ENCODE measurements around the gene SBK2. TPM values are rescaled to one million over a fixed set of nuclear protein-coding genes. Genes with fewer than 3 reads are reported as not detected.

Gene SBK2
- total RNA-seq, 1 donor from 2014 or later = not detected

DNA sequence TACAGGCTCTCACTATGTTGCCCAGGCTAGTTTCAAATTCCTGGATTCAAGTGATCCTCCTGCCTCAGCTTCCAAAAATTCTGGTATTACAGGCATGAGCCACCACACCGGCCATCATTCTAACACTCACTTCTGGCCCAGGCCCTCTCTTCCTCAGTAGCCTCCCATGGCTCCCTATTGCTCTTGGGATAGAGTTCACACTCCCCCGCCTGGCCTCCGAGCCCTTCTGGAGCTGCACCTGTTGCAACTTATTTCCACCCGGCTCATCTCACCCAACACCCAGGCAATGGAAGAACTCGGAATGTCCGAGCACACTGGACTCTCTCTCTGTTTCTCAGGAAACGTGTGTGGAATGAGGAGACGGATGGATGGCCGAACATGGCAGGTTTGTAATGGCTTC, 17.4 kb upstream of the SBK2 start:
- no peak for DNase-seq

DNA sequence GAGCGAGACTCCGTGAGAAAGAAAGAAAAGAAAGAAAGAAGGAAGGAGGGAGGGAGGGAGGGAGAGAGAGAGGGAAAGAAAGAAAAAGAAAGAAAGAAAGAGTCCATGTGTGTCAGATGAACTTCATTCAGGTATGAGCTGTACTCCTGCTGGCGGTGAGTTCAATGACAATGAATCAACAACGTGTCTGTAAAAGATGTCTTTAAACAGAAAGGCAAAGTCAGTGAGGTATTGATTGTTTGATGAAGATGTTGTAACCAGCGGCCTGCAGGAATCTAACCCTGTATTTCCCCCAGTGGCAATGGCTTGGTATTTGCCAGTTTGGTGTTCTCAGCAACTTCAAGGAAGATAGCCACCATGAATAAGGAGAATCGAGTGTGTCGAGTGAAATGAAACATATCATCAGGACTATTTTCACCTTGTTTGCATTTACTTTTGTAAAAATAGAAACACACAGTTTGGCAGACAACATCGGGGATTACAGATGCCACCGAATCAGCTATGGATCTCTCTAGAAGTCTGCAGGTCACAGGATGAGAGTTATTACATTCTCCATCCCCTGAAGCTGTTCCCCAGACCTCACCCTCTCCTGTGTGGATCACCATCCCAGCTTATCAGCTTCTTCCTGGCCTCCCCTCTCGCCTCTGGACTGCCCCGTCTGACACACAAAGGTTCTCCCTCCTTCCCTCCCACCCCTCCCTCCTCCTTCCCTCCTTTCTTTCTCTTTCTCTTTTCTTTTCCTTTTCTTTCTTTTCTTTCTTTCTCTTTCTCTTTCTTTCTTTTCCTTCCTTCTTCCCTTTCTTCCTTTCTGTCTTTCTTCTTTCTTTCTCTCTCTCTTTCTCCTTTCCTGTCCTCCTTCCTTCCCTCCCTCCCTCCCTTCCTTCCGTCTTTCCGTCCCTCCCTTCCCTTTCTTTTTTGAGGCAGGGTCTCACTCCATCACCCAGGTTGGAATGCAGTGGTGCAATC, 16.6 kb upstream of the SBK2 start:
- no peak for DNase-seq

DNA sequence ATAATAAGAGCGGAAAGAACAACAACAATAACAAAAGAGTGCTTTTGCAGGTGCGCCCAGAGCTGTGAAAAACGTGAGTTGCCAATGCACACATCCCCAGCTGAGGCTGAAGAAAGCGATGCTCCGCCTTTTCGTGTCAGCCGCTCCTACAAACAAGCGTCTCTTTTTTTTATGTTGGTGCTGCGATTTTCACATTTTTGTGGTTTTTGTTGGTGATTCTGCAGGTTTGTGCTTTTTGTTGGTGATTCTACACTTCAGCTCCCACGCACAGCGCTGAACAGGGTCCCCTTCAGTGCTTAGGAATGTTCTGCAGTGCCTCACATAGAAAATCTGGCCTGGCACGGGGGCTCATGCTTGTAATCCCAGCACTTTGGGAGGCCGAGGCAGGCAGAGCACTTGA, 15.7 kb upstream of the SBK2 start:
- no peak for DNase-seq

DNA sequence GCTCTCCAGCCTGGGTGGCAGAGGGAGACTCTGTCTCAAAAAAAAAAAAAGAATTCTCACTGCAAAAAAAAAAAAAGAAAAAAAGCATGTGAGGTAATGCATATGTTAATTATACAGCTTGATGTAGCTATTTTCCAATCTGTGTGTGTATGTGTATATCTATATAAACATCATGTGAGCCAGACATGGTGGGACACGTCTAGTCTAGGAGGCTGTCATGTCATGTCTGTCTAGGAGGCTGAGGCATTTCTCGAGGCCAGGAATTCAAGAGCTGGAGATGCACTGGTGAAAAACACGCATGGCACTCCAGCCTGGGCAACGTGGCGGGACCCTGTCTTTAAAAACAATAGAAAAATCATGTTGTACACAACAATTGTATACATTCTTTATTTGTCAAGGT, 15.3 kb upstream of the SBK2 start:
- DNase-seq = no peak

DNA sequence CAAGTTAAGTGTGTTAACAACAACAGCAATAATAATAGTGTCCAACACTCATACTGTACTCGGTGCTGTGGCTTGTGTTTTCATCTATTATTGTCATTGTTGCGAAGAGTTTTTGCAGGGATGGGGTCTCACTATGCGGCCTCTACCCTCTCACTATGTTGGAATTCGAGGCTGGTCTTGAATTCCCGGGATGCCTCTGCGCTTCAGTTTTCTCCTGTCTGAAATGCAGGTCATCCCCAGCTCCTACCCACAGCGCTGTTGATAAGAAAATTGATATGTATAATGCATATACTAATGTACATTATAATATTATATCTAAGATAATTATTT, 13.4 kb upstream of the SBK2 start:
- DNase-seq = no peak

DNA sequence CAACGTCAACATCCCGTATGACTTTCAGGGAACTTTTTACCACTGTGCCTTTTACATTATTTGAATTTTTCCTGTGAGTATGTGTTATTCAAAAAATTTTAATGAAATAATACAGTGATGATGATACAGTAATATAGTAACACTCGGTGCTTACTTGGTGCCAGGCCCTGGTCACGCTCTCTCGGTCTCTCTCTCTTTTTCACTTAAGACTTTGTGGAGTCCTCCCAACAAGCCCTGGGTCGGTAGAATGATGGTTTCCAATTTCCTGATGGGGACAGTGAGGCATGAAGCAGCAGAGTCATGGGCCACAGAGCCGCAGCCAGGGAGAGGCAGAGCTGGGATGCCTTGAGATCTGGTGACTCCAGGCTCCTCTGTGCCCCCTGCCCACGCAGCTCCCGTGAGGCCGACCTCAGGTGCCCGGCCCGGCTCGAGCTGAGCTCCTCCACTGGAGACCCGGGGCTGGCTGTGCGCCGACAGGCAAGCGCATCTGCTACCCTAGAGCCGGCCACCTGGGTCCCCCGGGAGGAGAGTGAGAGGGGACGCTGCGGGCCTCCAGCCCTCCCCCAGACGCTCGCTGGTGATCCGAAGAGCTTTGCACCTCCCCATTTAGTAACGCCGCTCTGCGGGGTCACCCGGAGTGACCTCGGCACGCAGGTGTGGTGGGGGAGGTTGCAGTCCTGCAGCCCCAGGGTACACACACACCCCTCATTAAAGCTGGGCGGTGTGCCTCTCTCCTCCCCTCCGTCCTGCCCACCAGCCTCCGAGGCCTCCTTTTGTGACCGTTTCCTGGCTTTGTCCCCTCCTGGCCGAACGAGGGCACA, 12.8 kb upstream of the SBK2 start:
- DNase-seq = no peak

DNA sequence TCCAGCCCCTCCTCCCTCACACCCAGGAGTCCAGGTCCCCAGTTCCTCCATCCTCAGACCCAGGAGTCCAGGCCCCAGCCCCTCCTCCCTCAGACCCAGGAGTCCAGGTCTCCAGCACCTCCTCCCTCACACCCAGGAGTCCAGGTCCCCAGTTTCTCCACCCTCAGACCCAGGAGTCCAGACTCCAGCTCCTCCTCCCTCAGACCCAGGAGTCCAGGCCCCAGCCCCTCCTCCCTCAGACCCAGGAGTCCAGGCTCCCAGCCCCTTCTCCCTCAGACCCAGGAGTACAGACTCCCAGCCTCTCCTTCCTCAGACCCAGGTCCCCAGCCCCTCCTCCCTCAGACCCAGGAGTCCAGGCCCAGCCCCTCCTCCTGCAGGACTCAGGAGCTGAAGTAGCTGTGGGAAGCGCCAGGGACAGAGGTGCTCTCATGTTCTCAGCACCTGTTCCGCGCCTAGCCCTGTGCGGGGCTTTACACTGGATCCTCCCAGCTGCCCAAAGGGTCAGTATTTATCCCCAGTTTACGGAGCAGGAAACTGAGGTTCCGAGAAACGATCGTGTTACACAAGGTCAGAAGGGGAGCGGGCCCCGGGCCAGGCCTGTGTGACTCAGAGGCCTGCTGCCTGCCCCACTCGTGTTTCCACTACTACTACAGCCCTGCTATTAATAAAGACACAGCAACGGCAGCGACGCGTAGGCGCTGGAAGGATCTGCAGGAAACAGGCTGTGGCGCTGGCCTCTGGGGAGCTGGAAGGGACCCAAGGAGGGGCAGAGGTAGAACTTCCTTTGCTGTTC, 10.1 kb upstream of the SBK2 start:
- DNase-seq = no peak

DNA sequence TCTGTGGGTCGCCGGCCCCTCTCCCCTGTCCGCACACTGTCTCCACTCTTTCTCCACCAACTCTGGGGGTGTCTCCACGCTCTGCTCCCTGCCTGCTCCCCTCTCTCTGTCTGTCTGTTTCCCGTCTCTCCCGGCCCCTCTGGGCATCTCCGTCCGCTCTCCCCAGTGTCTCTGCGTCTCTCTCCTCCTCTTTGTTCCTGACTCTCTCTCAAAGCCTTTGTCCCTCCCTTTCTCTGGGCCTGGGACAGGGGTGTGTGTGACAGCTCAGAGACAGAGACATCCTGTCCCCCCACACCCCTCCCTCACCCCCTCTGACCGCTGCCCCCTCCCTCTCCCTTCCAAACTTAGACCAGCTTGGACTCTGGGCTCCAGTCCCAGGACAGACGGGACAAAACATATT, 9.1 kb upstream of the SBK2 start:
- no peak for DNase-seq

DNA sequence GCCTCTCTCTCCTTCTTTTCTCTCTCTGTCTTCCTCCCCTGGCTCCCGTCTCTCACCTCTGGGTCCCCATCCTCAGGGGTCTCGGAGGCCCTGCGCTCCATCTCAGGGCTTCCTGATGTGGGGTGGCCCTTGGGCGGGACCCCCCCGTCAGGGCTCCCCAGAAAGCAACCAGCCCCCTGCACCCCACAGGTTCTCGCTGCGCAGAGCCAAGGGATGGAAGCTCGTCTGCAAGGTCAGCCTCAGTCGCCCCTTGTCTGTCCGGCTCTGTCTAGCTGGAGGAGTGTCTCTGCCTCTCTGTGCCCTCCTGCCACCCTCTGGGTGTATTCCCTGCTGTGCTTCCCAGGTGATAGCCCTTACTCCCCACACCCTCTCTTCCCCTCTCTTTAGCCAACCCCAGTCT, 8.5 kb upstream of the SBK2 start, which contains the start of gene SBK3:
SBK3 (minus strand) TSS at position 101 of the 400 bp plus-strand sequence; CDS start at position 101, 0 bp downstream.
- no peak for DNase-seq

DNA sequence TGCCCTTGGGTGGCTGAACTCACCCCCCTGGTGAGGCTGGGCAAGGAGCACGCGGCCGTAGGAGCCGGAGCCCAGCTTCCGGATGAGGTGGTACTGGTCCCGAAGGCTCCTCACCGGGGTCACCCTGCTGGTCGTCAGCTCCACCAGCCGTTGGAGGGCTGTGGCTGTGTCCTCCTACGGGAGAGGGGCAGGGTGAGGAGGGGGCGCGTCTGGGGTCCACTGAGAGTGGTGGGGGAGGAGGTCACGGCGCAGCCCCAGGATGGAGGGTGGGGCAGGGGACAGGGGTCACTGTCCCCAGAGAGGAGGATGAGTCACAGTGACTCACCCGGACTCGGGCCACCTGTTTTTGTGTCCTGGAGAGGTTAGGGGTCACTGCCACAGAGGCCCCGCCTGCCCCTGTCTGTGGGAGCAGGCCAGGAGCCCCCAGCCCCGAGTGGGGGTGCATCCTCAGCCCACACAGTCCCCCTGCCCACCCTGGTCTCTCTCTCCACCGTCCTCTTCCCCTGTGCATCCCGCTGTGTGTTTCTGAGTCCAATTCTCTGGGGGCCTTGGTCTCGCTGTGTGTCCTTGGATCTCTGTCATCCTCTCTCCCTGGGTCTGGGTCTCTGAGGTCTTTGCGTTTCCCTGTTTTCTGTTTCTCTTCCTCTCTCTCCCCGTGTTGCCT, 8.0 kb upstream of the SBK2 start:
- no peak for DNase-seq

DNA sequence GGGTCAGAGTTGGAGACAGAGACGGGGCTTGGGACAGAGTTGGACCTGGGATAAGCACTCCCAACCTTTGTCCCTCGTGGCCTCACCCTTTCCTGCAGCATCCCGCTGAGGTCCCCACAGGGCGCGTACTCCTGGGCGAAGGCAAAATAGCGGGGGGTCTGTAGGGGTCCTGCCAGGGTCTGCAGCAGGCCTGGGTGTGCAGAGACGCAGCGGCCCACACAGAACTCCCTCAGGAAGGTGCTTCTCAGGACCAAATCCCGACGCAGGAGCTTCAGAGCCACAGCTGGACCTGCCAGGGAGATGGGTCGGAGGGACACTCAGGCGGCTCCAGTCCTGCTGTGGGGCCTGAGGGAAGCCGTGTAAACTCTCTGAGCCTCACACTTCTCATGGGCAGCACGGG, 7.1 kb upstream of the SBK2 start:
- no peak for DNase-seq

DNA sequence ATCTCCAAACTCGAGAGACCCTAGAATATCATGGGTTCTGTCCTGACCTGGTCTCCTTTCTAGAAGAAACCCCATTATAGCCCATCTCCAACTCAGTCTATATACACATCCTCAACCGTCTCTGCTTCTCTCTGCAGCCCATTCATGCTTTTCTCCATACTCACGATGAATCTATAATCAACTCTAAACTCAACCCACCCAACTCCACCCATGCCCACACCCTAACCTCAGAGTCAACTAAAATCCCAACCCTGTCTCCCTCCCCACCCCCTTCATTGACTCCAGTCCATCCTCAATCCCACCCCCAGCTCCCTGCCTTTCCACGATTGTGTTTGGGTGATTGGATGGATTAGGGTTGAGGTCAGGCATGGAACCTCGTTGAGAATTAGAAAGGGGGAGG, 6.6 kb upstream of the SBK2 start:
- DNase-seq = no peak

DNA sequence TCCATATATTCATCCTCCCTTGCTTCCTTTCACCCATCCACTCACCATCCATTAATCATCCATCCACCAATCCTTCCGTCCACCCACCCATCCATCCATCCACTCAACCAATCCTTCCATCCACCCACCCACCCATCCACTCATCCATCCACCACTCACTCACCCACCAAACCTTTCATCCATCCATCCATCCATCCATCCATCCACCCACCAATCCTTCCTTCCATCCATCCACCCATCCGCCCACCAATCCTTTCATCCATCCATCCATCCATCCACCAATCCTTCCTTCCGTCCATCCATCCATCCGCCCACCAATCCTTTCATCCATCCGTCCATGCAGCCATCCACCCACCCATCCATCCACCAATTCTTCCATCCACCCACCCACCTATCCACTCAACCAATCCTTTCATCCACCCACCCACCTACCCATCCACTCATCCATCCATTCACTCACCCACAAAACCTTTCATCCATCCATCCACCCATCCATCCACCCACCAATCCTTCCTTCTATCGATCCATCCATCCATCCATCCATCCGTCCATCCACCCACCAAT, 5.4 kb upstream of the SBK2 start:
- no peak for DNase-seq

DNA sequence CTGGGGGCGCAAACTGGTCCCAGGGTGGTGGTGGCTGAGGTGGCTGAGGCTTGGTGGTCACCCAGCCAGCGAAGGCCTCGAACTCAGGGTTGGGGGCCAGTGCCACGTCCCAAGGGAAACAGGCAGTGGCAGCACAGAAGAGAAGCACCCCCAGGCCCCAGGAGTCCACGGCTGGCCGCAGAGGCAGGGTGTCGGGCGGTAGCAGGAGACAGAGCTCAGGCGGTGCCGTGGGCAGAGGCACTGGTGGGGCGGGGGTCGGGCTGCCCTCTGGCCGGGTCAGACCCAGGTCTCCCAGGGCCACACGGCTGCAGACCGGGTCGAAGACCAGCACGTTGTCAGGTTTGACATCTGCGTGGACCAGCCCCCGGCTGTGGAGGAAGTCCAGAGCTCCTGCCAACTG, 4.2 kb upstream of the SBK2 start:
- DNase-seq = no peak

DNA sequence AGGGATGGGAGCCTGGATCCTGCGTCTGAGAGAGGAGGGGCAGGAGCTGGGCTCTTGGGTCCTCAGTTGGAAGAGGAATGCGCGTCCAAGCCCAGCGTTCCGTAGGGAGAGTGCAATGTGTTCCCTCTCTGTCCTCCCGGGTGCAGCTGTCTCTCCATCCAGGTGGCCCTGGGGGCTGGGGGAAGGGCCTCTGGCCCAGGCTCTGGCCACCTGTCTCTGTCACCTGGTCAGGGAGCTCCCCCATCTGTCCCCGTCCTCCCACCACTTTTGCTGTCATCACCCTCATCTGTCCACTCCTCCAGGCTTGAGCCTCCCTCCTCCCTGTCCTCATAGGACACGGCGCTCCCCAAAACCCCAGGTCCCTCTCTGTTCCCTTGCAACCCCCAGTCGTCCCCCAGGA, 3.7 kb upstream of the SBK2 start:
- DNase-seq = no peak

DNA sequence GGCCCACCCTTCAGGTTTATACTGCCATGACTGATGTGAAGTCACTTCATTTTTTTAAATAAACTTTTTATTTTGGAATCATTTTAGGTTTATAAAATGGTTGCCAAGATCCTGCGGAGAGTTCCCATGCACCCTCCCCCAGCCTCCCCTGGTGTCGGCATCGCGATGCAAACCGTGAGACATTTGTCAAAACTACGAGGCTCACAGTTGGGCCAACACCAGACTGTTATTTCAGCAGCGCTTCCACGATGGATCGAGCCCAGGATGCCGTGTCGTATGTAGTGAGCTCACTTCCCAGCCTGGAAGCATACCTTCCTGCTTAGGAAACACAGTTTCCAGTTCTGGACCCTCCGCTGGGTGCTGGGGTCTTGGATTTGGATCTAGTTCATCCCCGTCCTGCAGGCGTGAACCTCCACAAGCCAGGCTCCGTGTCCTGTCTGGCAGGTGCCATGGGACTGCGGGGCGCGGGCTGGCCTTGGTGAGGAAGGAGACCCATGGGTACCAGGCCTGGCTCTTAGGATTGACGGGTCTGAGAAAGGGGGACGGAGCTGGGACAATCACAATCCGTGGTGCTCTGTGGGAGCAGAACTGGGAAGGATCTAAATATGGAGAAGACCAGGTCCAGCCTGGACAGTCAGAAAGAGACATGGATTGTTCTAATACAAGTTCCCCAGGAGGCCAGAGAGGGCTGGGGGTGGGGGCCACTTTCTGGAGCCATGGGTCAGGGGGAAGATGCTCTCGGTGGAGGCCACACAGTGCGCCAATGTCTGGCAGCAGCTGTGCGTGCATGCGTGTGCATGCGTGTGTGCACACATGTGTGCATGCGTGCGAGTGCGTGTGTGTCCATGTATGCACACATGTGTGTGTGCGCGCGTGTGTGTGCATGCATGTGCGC, 2.4 kb upstream of the SBK2 start:
- no peak for DNase-seq

DNA sequence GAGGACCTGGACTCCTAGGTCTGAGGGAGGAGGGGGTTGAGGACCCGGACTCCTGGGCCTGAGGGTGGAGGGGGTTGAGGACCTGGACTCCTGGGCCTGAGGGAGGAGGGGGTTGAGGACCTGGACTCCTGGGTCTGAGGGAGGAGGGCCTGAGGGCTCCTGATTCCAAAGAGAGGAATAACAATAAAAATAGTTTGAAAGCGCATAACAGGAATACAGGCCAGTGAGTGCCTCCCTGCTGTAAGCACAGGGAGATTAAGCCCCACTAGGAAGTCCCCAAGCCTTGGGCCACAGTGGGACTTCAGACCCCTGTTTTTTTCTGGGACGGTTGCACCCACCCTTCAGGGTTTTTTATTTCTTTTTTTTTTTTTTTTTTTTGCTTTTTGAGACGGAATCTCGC, 1.2 kb upstream of the SBK2 start:
- no peak for DNase-seq

DNA sequence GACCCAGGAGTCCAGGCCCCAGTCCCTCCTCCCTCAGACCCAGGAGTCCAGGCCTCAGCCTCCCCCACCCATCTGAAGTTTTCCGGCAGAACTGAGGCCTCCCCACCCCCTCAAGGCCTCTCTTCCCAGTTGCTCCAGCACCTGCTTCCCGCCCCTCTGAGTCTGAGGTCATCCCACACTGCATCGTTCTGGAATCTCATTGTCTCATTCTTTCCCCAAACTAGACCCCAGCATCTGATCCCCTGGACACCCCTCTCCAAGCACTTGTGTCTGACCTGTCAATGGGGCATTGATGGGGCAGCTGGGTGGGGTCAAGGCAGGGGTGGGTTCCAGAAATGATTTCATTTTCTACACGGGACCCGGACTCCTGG, 793 bp upstream of the SBK2 start:
- DNase-seq = peak; percentile 14

DNA sequence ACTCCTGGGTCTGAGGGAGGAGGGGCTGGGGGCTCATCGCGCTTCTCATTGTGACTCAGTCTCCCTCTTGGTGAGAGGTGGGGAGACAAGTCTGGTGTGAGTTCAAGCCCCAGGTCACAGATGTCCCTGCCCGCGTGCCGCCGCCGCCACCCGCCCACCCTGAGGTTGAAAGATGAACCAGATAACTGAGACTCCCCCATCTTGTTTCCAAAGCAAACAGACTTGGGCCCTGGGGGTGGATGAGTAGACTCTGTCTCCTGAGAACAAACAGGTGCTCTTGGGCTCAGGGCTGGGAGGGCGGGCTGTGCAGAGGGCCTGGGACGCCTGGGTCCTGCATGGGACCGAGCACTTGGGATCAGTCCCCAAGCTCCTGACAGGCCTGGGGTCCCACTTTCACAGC, 567 bp downstream of the SBK2 start:
- DNase-seq = no peak

DNA sequence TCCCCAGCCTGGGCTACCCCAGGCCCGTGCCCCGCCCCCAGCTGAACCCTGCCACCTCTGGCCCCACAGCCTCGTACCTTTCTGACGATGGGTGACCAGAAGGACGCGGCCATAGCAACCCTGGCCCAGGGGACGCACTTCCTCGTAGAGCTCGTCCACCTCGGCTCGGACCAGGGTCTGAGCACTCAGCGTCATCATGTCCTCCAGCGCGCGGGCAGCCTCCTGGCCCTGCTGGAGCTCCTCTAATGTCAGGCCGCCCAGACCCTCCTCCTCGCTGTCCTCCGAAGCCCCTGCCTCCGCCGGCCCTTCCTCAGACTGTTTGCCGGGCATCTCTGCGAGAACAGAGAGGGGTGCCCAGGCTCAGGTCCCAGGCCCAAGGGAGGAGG, 975 bp downstream of the SBK2 start:
- DNase-seq = no peak

All from skin of body (tissue), 2 donors.